Endothelial cell of umbilical vein (primary cell): ENCODE data around the gene TENT4B. TPM values are rescaled to one million over a fixed set of nuclear protein-coding genes. Genes with fewer than 3 reads are reported as not detected.

ENCODE experiments used
- BruUV-seq: library from RNA; stranded (reverse); fragments of 400-500 nt; replicated peaks from 2 replicates; lab custom pipeline; 2021; lab: Mats Ljungman, UMichigan
- CTCF ChIA-PET: fragments of 300-600, 350-600 bp; sonication (Branson Sonifier 250); formaldehyde crosslinking; loops from one replicate; lab custom pipeline; 2021; ENCODE audit warnings: antibody characterized with exemption, inconsistent platforms; lab: Charles Lee
- POLR2A ChIA-PET: fragments of 300-600, 350-600 bp; sonication (Branson Sonifier 250); formaldehyde crosslinking; loops from one replicate; lab custom pipeline; 2021; ENCODE audit warnings: antibody characterized with exemption, inconsistent platforms; lab: Charles Lee
- DNase-seq: peaks from one replicate; pipeline ENCODE4 v3.0.0-alpha.2; 2011; ENCODE audit warnings: low read depth, low spot score
- FAIRE-seq: peaks from 2 replicates; lab custom pipeline; 2011; peaks lifted over from hg19 to GRCh38; lab: Jason Lieb, UNC
- H2AFZ ChIP-seq: 2 replicates; pipeline ENCODE4 v1.6.0; 2012; ENCODE audit warnings: low read depth, low read length, control low read depth, inconsistent platforms
- H3K27ac ChIP-seq: 2 replicates; pipeline ENCODE4 v1.5.1; 2011; ENCODE audit warnings: low read depth, mild to moderate bottlenecking, control low read depth, low read length, moderate library complexity; ENCODE audit not compliant: insufficient read depth
- H3K27me3 ChIP-seq, 2 experiments: 2 replicates each; pipeline versions ENCODE4 v1.6.0 to v1.6.1; 2011; ENCODE audit warnings: low read length in 2 of 2, mixed read lengths in 1 of 2; ENCODE audit not compliant: control insufficient read depth in 2 of 2, insufficient read depth in 2 of 2
- H3K36me3 ChIP-seq, 2 experiments: 2 replicates in 1 of 2; 3 replicates in 1 of 2; pipeline ENCODE4 v1.5.1; 2011; ENCODE audit warnings: low read length in 2 of 2, mild to moderate bottlenecking in 1 of 2, moderate library complexity in 1 of 2; ENCODE audit not compliant: control insufficient read depth in 2 of 2, insufficient read depth in 2 of 2; ENCODE audit errors: extremely low read depth in 1 of 2
- H3K4me1 ChIP-seq: 3 replicates; pipeline ENCODE4 v1.5.1; 2011; ENCODE audit warnings: mild to moderate bottlenecking, low read length; ENCODE audit not compliant: control insufficient read depth, insufficient read depth; ENCODE audit errors: extremely low read depth
- H3K4me2 ChIP-seq: 2 replicates; pipeline ENCODE4 v1.6.1; 2011; ENCODE audit warnings: low read length, control low read depth, mixed read lengths; ENCODE audit not compliant: insufficient read depth
- H3K4me3 ChIP-seq, 3 experiments: fragments of 200-600 bp in 1 of 3; sonication (generic), shearing (Covaris generic) in 1 of 3; replicated peaks in 1 of 3; 2 replicates each; pipeline ENCODE4 v1.5.1; 2011 to 2016; ENCODE audit warnings: control low read depth in 3 of 3, low read length in 3 of 3, mild to moderate bottlenecking in 2 of 3, inconsistent platforms in 1 of 3, low read depth in 1 of 3, moderate library complexity in 1 of 3; ENCODE audit not compliant: insufficient read depth in 1 of 3
- H3K79me2 ChIP-seq: 2 replicates; pipeline ENCODE4 v1.6.0; 2012; ENCODE audit warnings: low read length, inconsistent platforms; ENCODE audit not compliant: control insufficient read depth, insufficient read depth
- H3K9ac ChIP-seq: replicated peaks from 2 replicates; pipeline ENCODE3; 2011; ENCODE audit warnings: low read length, control low read depth; ENCODE audit not compliant: insufficient read depth; ENCODE audit errors: extremely low read depth
- H3K9me1 ChIP-seq: replicated peaks from 3 replicates; pipeline ENCODE4 v1.6.0; 2011; ENCODE audit warnings: mild to moderate bottlenecking, low read length; ENCODE audit not compliant: control insufficient read depth, insufficient read depth; ENCODE audit errors: extremely low read depth
- H3K9me3 ChIP-seq: replicated peaks from 2 replicates; pipeline ENCODE4 v1.5.1; 2012; ENCODE audit warnings: low read length, inconsistent platforms; ENCODE audit not compliant: control insufficient read depth, insufficient read depth
- H4K20me1 ChIP-seq: replicated peaks from 2 replicates; pipeline ENCODE3; 2011; ENCODE audit warnings: mild to moderate bottlenecking, low read length; ENCODE audit not compliant: control insufficient read depth, insufficient read depth; ENCODE audit errors: extremely low read depth
- CTCF ChIP-seq, 2 donors: IDR thresholded peaks; 1 replicate in 1 of 2; 2 replicates in 1 of 2; pipeline ENCODE4 v1.5.1; 2011; ENCODE audit warnings: low read length in 2 of 2, mild to moderate bottlenecking in 2 of 2, moderate library complexity in 2 of 2, control low read depth in 1 of 2, inconsistent platforms in 1 of 2, low read depth in 1 of 2; ENCODE audit not compliant: insufficient read depth in 1 of 2; ENCODE audit errors: extremely low read depth in 1 of 2
- EZH2 ChIP-seq: IDR thresholded peaks from 2 replicates; pipeline ENCODE4 v1.6.1; 2012; ENCODE audit warnings: borderline replicate concordance, low read depth, mild to moderate bottlenecking, moderate library complexity, low read length, inconsistent platforms; ENCODE audit not compliant: severe bottlenecking
- FOS ChIP-seq: IDR thresholded peaks from 2 replicates; pipeline ENCODE4 v1.6.1; 2011; ENCODE audit warnings: mild to moderate bottlenecking, low read length, moderate library complexity, borderline replicate concordance; ENCODE audit not compliant: insufficient read depth
- GATA2 ChIP-seq: IDR thresholded peaks from 2 replicates; pipeline ENCODE4 v1.7.0; 2011; ENCODE audit warnings: low read depth, mild to moderate bottlenecking, moderate library complexity, mixed read lengths, low read length; ENCODE audit not compliant: insufficient read length, insufficient read depth
- JUN ChIP-seq: IDR thresholded peaks from 2 replicates; pipeline ENCODE4 v1.6.1; 2011; ENCODE audit warnings: borderline replicate concordance, low read depth; ENCODE audit not compliant: insufficient read length, insufficient read depth
- MAX ChIP-seq: IDR thresholded peaks from 2 replicates; pipeline ENCODE4 v1.6.1; 2011; ENCODE audit not compliant: insufficient read depth, insufficient read length
- MYC ChIP-seq: IDR thresholded peaks from one replicate; pipeline ENCODE4 v1.6.1; 2011; ENCODE audit warnings: mild to moderate bottlenecking, low read depth, low read length
- POLR2A ChIP-seq: IDR thresholded peaks from 2 replicates; pipeline ENCODE4 v1.6.1; 2012; ENCODE audit warnings: low read depth, mild to moderate bottlenecking, control low read depth, low read length
- POLR2AphosphoS5 ChIP-seq: IDR thresholded peaks from 2 replicates; pipeline ENCODE4 v1.6.1; 2012; ENCODE audit warnings: low read depth, mild to moderate bottlenecking, control low read depth, low read length, moderate library complexity; ENCODE audit not compliant: insufficient read depth
- dilution Hi-C: fragments of 300-500 bp; cut with MboI; formaldehyde crosslinking; loops from one replicate; pipeline ENCODE4 v1.15.0; 2019; ENCODE audit warnings: low sequenced_read_pairs; ENCODE audit not compliant: extremely low pct_ligation_motif_present
- intact Hi-C: fragments of 100-400 bp; cut with micrococcal nuclease; formaldehyde crosslinking; loops from one replicate; pipeline ENCODE4 v1.10.0; 2022
- polyA plus RNA-seq, 4 experiments: library from polyadenylated mRNA; depleted of rRNA in 3 of 4; stranded (reverse) in 3 of 4; unstranded in 1 of 4; fragments of >200 nt; gene quantifications; 2 replicates each; pipeline versions ENCODE4 v1.2.1 to v1.2.3, GENCODE V29; 2011 to 2012; ENCODE audit warnings: missing spikeins in 1 of 4
- total RNA-seq: library from RNA; stranded (reverse); gene quantifications from 2 replicates; pipeline ENCODE4 v1.2.3, GENCODE V29; 2021

TENT4B gene
- total and polyA plus RNA-seq, 2 donors (not counting 3 experiments of a cell fraction or from before 2014, with no cell fraction given): 4.2 to 13.1 TPM

GRCh38 chr16:50235581-50235980 is 82.5 kb downstream of the TENT4B start:
- TF ChIP-seq POLR2A (no peak), CTCF (IDR thresholded peaks at IDR 0.05; ENCODE audit: extremely low read depth in 1 of 2, insufficient read depth in 1 of 2, low read depth in 1 of 2, low read length in 2 of 2) (no peak), FOS (no peak), EZH2 (no peak), MAX (no peak), JUN (no peak), MYC (no peak), POLR2AphosphoS5 (no peak), GATA2 (no peak)
- no peaks in the 10 kb centered on the region for H3K4me1 ChIP-seq
- intact Hi-C loops (no loop called here), dilution Hi-C loops (no loop called here)
- no peak for FAIRE-seq
- H3K79me2 ChIP-seq: no peaks in the 10 kb centered on the region
- no peaks in the 10 kb centered on the region for H3K9me3 ChIP-seq
- no peak overlapping the region for H3K4me2 ChIP-seq
- no peaks in the 10 kb centered on the region for H4K20me1 ChIP-seq
- H3K27ac ChIP-seq: no peak overlapping the region
- H3K4me3 ChIP-seq: no peak overlapping the region
- BruUV-seq: no TSS peak
- no peaks in the 10 kb centered on the region for H3K36me3 ChIP-seq
- POLR2A ChIA-PET: no interaction called here
- peaks cover 0 to 2% of the 10 kb centered on the region in 2 experiments for H3K27me3 ChIP-seq
- no peak for DNase-seq
- H2AFZ ChIP-seq: no peak overlapping the region
- H3K9me1 ChIP-seq: no peaks in the 10 kb centered on the region
- H3K9ac ChIP-seq: no peak overlapping the region
- CTCF ChIA-PET: interaction anchor here (2.2 kb wide), 1 partner anchor 119 kb away, joined by 10 read pairs; no protein-coding TSS in a partner anchor
